Measurements from ENCODE around the gene KIF21B.

- TF ChIP-seq CTCF (IDR thresholded peaks at IDR 0.05) (no peak), POLR2A (IDR thresholded peaks at IDR 0.05) (no peak)
These were observed 8.7 kb downstream of the KIF21B start for GRCh38 chr1:201014816-201015200.

Data from right lobe of liver (tissue), 4 donors.